GM21528 (cell line): ENCODE measurements around the gene WDR44.
"Not testable (repeated sequence)": the region's sequence is repeated elsewhere in the genome, so short reads cannot be mapped to it uniquely, and the experiment has no call there.

ENCODE experiments used
- ATAC-seq: cut with Tn5 transposase; IDR thresholded peaks from one replicate; pipeline ENCODE4 v1.9.1; 2021; ENCODE audit warnings: mild to moderate bottlenecking, moderate library complexity; ENCODE audit not compliant: unreplicated experiment, low FRiP score

The WDR44 gene, protein sequence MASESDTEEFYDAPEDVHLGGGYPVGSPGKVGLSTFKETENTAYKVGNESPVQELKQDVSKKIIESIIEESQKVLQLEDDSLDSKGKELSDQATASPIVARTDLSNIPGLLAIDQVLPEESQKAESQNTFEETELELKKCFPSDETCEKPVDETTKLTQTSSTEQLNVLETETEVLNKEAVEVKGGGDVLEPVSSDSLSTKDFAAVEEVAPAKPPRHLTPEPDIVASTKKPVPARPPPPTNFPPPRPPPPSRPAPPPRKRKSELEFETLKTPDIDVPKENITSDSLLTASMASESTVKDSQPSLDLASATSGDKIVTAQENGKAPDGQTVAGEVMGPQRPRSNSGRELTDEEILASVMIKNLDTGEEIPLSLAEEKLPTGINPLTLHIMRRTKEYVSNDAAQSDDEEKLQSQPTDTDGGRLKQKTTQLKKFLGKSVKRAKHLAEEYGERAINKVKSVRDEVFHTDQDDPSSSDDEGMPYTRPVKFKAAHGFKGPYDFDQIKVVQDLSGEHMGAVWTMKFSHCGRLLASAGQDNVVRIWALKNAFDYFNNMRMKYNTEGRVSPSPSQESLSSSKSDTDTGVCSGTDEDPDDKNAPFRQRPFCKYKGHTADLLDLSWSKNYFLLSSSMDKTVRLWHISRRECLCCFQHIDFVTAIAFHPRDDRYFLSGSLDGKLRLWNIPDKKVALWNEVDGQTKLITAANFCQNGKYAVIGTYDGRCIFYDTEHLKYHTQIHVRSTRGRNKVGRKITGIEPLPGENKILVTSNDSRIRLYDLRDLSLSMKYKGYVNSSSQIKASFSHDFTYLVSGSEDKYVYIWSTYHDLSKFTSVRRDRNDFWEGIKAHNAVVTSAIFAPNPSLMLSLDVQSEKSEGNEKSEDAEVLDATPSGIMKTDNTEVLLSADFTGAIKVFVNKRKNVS

DNA sequence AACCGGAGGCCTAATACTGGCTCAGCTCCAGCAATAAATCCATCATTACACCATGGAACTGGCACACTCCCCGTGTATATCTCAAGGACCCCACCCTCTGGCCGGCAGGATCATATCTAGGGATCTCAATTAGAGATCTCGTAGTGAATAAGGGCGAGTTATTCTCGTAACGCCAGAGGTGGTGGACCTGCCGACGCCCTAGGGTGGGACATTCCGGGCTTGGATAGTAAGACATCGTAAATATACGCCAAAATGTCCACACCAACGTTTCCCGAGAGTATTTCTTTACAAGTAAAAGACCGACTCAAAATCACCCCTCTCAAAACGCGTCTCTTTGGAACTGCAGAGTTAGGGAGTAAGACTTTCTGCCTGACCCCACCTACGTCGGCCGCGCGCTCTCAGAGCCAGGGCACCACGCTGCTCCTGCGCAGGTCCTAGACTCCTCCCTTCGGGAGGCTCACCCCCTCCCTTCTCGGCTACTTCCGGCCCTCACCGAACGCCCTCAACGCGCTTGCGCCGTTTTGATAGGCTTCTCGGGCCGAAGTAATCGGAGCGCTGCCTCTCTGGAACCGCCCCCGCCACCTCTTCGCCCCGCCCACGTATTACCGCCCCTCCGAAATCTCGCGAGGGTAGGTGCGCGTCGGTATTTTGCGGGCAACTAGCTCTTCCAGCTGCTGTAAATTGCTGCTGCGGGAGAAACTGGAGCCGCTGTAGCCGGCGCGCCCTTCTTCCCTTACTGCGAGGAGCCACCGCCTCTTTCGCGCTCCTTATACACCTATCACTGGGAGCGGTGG, at the start of gene WDR44:
Gene WDR44 (plus strand): TSS at position 643 of the 794 bp plus-strand sequence. CDS start 398 bp downstream, outside the sequence.
- peak; percentile 91 for ATAC-seq

DNA sequence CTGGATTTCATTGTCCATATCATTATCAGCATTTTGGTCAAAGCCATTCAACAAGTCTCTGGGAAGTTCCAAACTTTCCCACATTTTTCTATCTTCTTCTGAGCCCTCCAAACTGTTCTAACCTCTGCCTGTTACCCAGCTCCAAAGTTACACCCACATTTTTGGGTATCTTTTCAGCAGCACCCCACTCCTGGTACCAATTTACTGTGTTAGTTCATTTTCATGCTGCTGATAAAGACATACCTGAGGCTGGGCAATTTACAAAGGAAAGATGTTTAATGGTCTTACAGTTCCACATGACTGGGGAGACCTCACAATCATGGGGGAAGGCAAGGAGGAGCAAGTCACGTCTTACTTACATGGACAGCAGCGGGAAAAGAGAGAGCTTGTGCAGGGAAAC, 40.1 kb upstream of the WDR44 start:
- not testable (repeated sequence) for ATAC-seq

DNA sequence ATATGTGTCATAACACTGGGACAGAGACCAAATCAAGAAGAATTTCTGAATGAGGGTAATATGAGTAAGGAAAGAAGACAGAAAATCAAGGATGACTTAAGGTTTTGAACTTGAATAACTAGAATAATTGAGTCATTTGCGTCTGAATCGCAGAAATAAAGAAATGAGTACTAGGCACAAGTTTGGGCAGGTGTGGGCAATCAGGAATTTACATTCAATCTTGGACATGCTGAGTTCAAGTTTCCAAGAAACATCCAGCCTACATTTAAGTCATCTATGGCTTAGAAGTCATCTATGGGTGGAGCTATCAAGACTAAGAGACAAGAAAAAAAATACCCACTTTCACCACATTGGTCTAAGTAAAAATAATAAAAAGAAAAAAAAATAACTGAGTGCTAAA, 30.4 kb upstream of the WDR44 start:
- no peak for ATAC-seq

DNA sequence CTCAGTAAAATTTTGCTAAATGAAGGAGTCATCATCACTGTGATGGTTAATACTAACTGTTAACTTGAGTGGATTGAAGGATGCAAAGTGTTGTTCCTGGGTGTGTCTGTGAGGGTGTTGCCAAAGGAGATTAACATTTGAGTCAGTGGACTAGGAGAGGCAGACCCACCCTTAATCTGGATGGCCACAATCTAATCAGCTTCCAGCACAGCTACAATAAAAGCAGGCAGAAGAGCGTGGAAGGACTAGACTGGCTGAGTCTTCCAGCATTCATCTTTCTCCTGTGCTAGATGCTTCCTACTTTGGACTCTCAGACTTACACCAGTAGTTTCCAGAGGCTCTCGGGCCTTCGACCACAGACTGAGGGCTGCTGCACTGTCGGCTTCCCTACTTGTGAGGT, 21.3 kb upstream of the WDR44 start:
- ATAC-seq: no peak

DNA sequence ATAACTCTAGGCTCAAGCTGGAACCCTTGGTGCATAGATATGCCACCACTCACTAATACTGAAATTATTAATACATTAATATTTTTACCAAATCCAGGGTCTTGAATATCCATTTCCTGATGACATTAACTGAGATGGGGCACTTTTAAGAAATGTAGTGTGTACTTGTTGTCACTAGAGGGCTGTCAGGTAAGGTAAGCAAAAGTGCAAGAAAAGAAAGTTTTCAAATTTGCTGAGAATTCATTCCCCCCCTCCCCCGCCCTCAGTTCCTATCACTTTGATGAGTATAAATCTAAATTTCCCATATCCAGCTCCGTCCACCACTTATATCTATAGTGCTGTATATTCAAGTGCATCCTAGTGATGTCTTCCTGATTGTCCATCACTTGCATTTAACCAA, 20.5 kb upstream of the WDR44 start:
- no peak for ATAC-seq

DNA sequence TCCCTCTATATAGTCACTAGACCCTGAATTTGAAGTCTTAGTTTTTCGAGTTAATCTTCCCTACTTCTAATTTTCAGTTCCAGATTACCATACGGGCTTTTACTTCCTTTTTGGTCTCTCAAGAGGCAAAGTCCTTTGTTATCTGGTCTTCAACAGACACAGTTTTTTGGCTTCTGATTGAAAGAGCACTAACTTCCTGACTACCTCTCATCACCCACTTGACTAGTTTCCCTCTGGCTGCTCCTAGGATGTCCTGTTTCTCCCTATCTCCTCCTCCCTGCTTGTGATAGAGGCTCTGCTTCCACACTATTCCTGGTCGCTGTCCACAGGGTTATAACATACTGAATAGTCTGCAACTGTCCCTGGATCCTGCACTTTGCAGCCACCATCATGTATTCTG, 16.7 kb upstream of the WDR44 start:
- ATAC-seq: no peak

DNA sequence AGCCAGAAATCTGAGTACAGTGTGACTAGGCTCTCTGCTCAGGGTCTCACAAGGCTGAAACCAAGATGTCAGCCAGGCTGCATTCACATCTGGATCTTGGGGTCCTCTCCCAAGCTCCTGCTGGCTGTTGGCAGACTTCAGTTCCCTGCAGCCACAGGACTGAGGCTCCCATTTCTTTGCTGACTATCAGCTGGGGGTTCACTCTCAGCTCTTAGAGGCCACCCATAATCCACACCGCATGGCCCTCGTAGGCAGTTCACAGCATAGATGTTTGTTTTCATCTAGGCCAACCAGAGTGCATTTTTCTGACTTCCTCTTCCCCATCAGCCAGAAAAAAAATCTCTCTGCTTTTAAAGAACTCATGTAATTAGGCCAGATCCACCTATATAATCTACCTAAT, 8.2 kb upstream of the WDR44 start:
- no peak for ATAC-seq

DNA sequence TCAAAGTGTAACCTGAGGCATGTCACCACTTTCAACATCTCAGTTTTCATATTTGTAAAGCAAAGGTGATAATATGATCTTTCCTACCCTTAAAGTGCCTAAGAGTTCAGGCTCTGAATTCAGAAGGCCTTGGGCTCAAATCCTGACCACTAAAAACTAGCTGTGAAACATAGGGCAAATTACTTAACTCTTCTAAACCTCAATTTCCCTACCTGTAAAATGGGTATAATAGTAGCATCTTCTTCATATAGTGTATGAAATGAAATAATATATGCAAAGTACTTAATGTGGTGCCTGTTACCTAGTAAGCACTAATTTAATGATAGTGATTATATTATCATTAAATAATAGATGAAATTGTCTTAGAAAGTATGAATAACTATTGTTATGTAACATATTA, 7.0 kb upstream of the WDR44 start:
- no peak for ATAC-seq

DNA sequence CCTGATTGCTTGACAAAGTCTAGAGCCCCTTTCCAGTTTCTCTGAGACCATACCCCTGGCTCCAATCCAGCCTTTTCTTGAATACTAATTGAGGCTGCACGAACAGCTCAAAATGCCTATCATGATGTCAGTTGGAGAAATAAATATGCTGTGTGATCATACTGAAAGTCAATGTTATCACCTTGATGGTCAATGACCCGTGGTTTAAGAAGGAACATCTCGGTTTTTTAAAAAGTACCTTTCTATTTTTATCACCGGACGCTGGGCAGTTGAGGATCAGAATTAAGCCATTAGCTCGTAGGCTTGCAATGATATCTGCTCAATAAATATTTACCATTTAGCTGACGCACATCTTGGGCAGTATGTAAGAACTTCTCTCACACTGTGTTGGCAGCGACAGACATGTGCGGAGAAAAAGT, 852 bp upstream of the WDR44 start:
- ATAC-seq: peak; percentile 24

DNA sequence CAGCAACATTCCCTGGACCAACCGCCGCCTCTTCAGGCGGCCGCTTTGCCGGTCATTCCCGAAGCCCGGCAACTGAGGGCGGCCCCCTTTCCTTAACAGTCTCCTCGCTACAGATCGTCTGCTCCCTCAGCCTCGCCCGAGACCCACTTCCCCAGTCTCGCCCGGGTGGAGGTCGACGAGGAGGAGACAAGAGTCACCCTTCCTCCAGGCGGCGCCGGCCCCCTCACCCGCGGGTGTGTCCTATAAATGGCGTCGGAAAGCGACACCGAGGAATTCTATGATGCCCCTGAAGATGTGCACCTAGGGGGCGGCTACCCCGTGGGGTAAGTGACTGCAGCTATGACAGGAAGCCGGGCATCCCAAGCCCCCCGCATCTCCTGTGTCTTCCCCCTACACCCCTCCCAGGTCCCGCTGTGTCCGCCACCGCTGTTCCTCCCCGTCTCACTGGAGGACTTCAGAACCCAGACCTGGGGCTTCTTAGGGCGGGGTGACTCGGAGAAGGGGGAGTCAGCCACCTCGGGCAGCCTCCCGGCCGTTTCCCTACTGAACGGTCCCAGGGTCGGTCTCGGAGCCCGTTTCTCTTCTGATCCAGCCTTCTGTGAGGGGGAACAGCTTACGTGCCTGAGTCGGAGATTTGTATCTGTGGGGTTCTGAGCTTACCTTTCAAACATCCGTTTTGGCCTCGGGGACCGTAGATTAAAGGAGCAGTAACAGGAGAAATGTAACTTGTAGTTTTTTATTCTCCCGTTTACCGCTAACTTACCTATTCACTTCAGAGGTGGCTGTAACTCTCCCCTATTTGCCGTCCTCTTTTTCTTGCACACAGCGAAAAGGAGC, 570 bp downstream of the WDR44 start:
- peak; percentile 35 for ATAC-seq

DNA sequence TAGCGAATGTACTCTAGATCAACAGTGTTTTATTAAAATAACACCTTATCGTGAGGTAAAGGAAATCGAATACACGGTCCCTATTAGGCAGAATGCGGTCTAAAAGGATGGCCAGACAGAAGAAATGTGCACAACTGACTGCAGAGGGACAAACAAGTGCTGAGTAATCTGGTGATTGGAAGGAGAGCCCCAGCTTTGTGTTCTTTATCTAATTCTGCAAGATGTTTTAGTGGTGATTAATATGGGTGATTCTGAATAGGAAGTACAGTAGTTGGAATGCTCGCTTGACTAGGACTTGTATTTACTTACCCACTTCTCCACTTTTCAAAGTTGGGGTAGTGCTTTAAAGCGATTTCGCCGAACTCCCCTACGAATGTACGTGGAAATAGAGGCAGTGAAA, 1.2 kb downstream of the WDR44 start:
- ATAC-seq: no peak

DNA sequence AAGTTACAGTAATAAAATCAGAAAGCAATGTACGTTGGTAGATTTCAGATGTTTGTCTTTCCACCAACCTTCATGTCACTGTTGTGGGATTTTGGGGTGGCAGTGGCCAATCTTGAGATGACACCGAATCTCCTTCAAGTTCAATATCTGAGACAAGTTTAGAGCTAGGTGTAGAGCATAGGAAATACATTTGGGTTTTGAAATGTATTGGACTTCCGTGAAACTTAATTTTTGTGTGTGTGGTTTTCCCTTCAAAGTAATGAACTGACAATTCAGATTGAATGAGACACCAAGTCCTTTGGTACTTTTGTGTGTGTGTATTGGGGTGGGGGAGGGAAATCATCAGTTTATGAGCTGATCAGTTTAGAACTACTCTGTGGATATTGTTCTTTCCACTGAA, 1.8 kb downstream of the WDR44 start:
- no peak for ATAC-seq

DNA sequence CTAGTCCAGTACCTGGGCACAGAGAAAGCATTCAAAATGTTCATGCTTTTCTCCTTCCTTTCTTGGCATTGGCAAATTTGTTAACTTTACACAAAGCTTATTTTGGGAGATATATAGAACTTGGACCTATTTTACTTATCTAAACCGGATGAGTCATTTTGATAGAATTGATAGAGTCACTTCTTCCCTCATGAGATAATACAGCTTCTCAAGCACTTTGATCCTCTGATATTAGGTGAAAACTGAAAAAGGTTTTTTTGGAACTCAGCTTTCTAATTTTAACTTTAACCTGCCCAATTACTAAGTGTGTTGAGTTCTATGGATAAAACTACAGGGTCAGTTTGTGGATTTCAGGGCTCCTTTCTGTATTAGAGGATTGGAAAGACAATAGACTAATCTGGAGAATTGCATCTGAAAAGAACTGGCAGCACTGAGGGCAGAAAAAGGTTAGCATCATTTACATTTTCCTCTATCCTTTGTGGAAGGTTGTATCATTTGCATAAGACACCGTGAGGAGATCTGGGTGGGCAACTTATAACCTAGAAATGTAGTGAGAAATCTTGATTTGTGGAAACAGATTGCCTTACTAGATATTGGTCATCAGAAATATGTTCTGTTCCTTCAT, 2.4 kb downstream of the WDR44 start:
- no peak for ATAC-seq

DNA sequence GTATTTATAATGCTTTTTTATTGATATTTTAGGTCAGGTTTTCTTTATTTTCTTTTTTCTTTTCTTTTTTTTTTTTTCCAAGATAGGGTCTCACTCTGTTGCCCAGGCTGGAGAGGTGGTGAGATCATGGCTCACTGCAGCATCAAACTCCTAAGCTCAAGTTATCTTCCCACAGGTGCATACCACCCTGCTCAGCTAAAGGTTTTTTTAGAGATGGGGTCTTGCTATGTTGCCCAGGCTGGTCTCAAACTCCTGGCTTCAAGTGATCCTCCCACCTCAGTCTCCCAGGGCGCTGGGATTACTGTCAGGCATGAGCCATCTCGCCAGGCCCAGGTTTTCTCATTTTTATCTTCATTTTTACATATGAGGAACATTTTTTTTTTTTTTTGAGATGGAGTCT, 3.3 kb downstream of the WDR44 start:
- no peak for ATAC-seq

DNA sequence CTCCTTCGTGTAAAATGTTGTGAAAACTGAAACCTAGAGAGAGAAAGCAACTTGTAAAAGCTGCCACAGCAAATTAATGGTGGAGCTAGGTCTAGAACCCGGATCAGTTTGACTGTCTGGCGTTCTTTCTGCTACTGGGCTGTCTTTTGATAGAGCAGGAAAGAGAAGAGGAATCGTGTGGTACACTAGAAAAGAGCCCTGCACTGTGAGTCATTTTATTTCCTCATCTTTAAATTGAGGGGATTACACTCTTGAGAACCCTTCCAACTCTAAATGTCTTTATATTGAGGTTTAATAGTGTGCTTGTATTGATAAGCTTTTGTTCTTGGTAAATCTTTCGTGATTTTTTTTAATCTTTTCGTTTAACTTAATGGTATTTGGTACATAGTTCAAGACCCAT, 4.3 kb downstream of the WDR44 start:
- ATAC-seq: no peak

DNA sequence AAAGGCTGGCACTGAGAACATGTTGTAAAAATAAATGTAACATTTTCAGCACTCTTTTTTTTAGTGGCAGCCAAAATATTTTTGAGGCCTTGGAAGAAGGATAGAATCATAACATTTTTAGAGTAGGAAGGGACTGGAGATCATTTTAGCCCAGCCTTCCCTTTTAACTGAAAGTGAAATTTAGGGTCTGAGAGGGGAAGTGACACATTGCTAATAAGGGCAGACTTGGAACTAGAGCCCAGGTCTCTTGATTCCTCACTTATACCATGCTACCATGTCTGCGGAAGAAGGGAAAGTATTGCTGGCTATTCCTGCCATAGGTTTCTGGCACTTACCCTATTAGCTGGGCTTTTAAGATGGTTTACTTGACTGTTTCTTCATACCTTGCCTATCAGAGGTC, 4.8 kb downstream of the WDR44 start:
- ATAC-seq: no peak

DNA sequence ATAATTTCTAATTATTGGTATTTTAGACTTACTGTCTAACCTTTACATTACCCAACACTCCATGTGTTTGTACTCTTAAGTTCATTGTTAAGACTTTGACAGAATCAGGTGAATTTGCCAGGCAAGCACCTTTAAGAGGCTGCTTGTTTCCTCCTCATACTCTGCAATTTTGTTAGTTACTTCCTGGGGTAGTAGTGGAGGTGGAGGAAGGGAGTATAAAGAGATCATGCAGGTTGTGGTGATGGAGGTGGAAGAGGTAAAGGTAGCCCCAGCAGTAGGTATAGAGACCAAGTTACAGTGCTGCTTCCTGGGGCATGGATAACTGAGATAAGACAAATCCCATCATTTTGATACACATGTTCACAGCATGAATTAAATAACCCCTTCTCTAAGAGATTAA, 6.7 kb downstream of the WDR44 start:
- no peak for ATAC-seq

DNA sequence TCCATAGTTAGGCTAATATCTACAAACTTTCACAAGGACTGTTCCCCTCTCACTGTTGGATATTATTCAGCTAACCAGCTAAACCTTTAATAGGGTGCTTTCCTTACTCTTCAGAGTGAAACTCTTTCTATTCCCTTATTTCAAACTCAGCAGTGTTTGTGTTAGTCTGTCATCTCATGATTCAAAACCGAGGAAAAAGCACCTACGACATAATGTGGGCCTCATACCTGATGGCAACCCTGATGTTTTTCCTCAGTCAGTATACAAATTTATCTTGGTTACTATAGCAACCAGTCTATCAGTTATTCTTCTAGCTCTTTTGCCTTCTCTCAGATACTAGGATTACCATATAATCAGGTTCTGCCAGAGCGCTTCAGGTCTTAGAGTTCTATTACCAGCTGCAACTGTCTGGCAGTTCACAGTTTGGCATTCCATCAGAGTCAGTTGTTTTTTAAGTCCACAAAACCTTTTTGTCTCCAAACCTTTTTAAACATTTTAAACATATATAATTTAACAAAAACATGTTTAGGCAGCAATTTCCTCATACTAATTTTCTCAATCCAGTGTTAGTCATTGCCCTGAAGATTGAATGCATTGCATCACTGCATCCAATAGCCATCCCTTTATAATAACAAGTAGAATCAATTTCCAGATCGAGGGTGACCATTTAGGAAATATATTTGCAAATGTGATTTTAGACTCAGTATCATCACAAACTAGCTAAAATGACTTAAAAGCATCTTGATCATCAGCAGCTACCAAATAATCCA, 7.4 kb downstream of the WDR44 start:
- no peak for ATAC-seq
